Panc1 (cell line): ENCODE measurements around the gene FOLR3. TPM values are rescaled to one million over a fixed set of nuclear protein-coding genes. Genes with fewer than 3 reads are reported as not detected.

Experiments
- ATAC-seq: fragments of 200-7000 bp; cut with Tn5 transposase; 2 replicates; pipeline ENCODE4 v1.9.1; 2020; ENCODE audit warnings: mild to moderate bottlenecking, moderate library complexity
- BruUV-seq: library from RNA; stranded (reverse); fragments of 400-500 nt; replicated peaks from 2 replicates; lab custom pipeline; 2021; lab: Mats Ljungman, UMichigan
- CTCF ChIA-PET: fragments of 300-600 bp; sonication (Branson Sonifier 250); formaldehyde crosslinking; loops from one replicate; lab custom pipeline; 2022; ENCODE audit warnings: antibody characterized with exemption; lab: Charles Lee
- POLR2A ChIA-PET: fragments of 300-600 bp; sonication (Branson Sonifier 250); formaldehyde crosslinking; loops from one replicate; lab custom pipeline; 2022; ENCODE audit warnings: antibody characterized with exemption; lab: Charles Lee
- DNase-seq: peaks from one replicate; pipeline ENCODE4 v3.0.0-alpha.2; 2010; ENCODE audit warnings: low read depth, low spot score
- H3K27ac ChIP-seq: 2 replicates; pipeline ENCODE4 v1.5.1; 2011; ENCODE audit warnings: mild to moderate bottlenecking, low read length, inconsistent platforms
- H3K27me3 ChIP-seq: fragments of 200-500 bp; sonication (Bioruptor generic); 2 replicates; pipeline ENCODE4 v1.6.0; 2014; ENCODE audit warnings: low read length, inconsistent platforms; ENCODE audit not compliant: control insufficient read depth, insufficient read depth
- H3K36me3 ChIP-seq: fragments of 200-500 bp; sonication (Bioruptor generic); 2 replicates; pipeline ENCODE4 v1.5.1; 2014; ENCODE audit warnings: inconsistent platforms, mild to moderate bottlenecking, low read length, moderate library complexity; ENCODE audit not compliant: control insufficient read depth, insufficient read depth
- H3K4me1 ChIP-seq: 2 replicates; pipeline ENCODE4 v1.5.1; 2011; ENCODE audit warnings: inconsistent platforms, mild to moderate bottlenecking, low read length, moderate library complexity; ENCODE audit not compliant: control insufficient read depth, insufficient read depth
- H3K4me3 ChIP-seq, 2 experiments: 2 replicates each; pipeline ENCODE4 v1.5.1; 2011 to 2012; ENCODE audit warnings: low read depth in 2 of 2, low read length in 2 of 2, mild to moderate bottlenecking in 2 of 2, inconsistent platforms in 1 of 2, moderate library complexity in 1 of 2
- H3K9me3 ChIP-seq: fragments of 200-500 bp; sonication (Bioruptor generic); 2 replicates; pipeline ENCODE4 v1.5.1; 2014; ENCODE audit warnings: low read depth, mild to moderate bottlenecking, inconsistent platforms, low read length, moderate library complexity; ENCODE audit not compliant: control insufficient read depth, insufficient read depth
- POLR2AphosphoS5 ChIP-seq: IDR thresholded peaks from 2 replicates; pipeline ENCODE4 v1.6.1; 2012; ENCODE audit warnings: mild to moderate bottlenecking, low read depth, low read length, moderate library complexity
- SIN3A ChIP-seq: IDR thresholded peaks from 2 replicates; pipeline ENCODE4 v1.6.1; 2012; ENCODE audit warnings: low read depth, mild to moderate bottlenecking, low read length, moderate library complexity, borderline replicate concordance; ENCODE audit not compliant: insufficient read depth
- TCF7L2 ChIP-seq: IDR thresholded peaks from 2 replicates; pipeline ENCODE4 v1.6.1; 2011; ENCODE audit warnings: mild to moderate bottlenecking, low read depth, low read length, inconsistent platforms
- in situ Hi-C: cut with HindIII; loops from 2 replicates; pipeline ENCODE4 v1.10.0; 2016; ENCODE audit warnings: low sequenced_read_pairs, low pct_unique_long_range_greater_than_20kb
- intact Hi-C: fragments of 100-400 bp; cut with micrococcal nuclease; formaldehyde crosslinking; loops from one replicate; pipeline ENCODE4 v1.10.0; 2022; ENCODE audit not compliant: unreplicated experiment
- total RNA-seq: library from RNA; stranded (reverse); gene quantifications from one replicate; pipeline ENCODE4 v1.2.1, GENCODE V29; 2021; ENCODE audit not compliant: unreplicated experiment
- TF ChIP-seq, protein P1 (sequence below), 2 experiments: IDR thresholded peaks; 2 replicates each; pipeline ENCODE4 v1.6.1; 2011 to 2012; ENCODE audit warnings: low read depth in 2 of 2, control low read depth in 1 of 2, low read length in 1 of 2, mild to moderate bottlenecking in 1 of 2, moderate library complexity in 1 of 2; ENCODE audit not compliant: insufficient read depth in 1 of 2
- TF ChIP-seq, protein P2 (sequence below): fragments of 450-650 bp; IDR thresholded peaks from 2 replicates; pipeline ENCODE4 v1.5.1; 2017; ENCODE audit warnings: mild to moderate bottlenecking

FOLR3 gene
- total RNA-seq, 1 experiment from 2014 or later, result not detected

DNA sequence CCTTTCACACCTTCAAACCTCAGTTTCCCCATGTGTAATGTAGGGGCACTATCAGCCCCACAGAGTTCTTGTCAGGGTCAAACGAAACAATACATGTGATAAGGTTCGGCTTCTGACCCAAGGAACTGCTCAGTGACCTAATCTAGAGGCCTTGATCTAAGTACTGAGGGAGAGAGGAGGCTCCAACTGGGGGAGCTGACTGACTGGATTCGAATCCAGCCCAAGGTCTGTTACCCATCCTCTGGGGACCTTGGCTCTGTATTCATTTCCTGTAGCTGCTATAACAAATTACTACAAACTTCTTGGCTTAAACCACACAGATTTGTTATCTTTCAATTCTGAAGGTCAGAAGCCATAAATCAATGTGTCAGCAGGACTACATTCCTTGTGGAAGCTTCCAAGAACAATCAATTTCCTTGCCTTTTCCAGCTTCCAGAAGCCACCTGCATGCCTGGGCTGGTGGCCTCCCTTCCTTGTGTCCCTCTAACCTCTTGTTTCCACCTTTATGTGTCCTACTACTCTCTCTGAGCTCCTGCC is 12.3 kb upstream of the FOLR3 start:
- CTCF ChIA-PET, result interaction anchor here (0.5 kb wide), 1 partner anchor 17 kb away, joined by 6 read pairs; no protein-coding TSS in a partner anchor
- POLR2A ChIA-PET, result no interaction called here

DNA sequence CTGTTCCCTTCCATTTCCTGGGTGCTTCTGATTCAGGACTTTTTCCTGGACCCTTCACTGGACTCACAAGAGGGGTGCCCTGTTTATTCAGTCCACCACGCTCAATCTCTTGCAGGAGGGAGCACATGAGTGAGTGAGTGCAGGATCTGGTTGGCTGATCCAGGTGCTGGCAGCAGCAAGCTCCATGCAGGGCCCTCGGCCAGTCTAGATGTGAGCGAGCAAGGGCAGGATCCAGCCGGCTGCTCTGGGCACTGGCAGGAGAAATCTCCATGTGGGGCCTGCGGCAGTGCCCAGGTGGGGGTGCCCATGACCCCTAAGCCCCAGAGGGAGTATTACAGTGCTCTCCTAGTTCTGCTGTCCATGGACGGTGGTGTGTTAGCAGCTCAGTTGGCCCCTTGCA is 11.5 kb upstream of the FOLR3 start:
- TF ChIP-seq SIN3A (no peak), TCF7L2 (no peak), POLR2AphosphoS5 (no peak)
- TF ChIP-seq, protein P1, sequence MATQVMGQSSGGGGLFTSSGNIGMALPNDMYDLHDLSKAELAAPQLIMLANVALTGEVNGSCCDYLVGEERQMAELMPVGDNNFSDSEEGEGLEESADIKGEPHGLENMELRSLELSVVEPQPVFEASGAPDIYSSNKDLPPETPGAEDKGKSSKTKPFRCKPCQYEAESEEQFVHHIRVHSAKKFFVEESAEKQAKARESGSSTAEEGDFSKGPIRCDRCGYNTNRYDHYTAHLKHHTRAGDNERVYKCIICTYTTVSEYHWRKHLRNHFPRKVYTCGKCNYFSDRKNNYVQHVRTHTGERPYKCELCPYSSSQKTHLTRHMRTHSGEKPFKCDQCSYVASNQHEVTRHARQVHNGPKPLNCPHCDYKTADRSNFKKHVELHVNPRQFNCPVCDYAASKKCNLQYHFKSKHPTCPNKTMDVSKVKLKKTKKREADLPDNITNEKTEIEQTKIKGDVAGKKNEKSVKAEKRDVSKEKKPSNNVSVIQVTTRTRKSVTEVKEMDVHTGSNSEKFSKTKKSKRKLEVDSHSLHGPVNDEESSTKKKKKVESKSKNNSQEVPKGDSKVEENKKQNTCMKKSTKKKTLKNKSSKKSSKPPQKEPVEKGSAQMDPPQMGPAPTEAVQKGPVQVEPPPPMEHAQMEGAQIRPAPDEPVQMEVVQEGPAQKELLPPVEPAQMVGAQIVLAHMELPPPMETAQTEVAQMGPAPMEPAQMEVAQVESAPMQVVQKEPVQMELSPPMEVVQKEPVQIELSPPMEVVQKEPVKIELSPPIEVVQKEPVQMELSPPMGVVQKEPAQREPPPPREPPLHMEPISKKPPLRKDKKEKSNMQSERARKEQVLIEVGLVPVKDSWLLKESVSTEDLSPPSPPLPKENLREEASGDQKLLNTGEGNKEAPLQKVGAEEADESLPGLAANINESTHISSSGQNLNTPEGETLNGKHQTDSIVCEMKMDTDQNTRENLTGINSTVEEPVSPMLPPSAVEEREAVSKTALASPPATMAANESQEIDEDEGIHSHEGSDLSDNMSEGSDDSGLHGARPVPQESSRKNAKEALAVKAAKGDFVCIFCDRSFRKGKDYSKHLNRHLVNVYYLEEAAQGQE (IDR thresholded peaks at IDR 0.05; ENCODE audit: insufficient read depth in 1 of 2, low read depth in 2 of 2, low read length in 1 of 2), result no peak
- TF ChIP-seq, protein P2, sequence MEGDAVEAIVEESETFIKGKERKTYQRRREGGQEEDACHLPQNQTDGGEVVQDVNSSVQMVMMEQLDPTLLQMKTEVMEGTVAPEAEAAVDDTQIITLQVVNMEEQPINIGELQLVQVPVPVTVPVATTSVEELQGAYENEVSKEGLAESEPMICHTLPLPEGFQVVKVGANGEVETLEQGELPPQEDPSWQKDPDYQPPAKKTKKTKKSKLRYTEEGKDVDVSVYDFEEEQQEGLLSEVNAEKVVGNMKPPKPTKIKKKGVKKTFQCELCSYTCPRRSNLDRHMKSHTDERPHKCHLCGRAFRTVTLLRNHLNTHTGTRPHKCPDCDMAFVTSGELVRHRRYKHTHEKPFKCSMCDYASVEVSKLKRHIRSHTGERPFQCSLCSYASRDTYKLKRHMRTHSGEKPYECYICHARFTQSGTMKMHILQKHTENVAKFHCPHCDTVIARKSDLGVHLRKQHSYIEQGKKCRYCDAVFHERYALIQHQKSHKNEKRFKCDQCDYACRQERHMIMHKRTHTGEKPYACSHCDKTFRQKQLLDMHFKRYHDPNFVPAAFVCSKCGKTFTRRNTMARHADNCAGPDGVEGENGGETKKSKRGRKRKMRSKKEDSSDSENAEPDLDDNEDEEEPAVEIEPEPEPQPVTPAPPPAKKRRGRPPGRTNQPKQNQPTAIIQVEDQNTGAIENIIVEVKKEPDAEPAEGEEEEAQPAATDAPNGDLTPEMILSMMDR, result no peak
- Histone ChIP-seq H3K27ac (no peak overlapping the region), H3K36me3 (no peaks in the 10 kb centered on the region), H3K4me3 (no peak overlapping the region), H3K27me3 (peaks cover 6% of the 10 kb centered on the region; the same call in 1 of the 2 replicates), H3K9me3 (0 out of 2 replicates have a peak, but pooled peaks cover 7% of the 10 kb centered on the region), H3K4me1 (no peaks in the 10 kb centered on the region)
- intact Hi-C loops, result no loop called here
- in situ Hi-C loops, result loop anchor here (10.0 kb wide), 1 partner anchor 531 kb away; no protein-coding TSS in a partner anchor
- no TSS peak for BruUV-seq
- DNase-seq (no peak), ATAC-seq (no peak)
- POLR2A ChIA-PET, result no interaction called here
- CTCF ChIA-PET, result no interaction called here

More for the DNA sequence above, 12.3 kb upstream of the FOLR3 start:
- H3K36me3 ChIP-seq, result no peaks in the 10 kb centered on the region
- DNase-seq (no peak), ATAC-seq (no peak)
- TF ChIP-seq TCF7L2, result no peak
- TF ChIP-seq, protein P2, result no peak
- TF ChIP-seq POLR2AphosphoS5, result no peak
- no peak for TF ChIP-seq SIN3A
- TF ChIP-seq, protein P1 (IDR thresholded peaks at IDR 0.05; ENCODE audit: insufficient read depth in 1 of 2, low read depth in 2 of 2, low read length in 1 of 2), result no peak
- H3K9me3 ChIP-seq, result 0 out of 2 replicates have a peak, but pooled peaks cover 7% of the 10 kb centered on the region
- no TSS peak for BruUV-seq
- in situ Hi-C loops, result loop anchor here (10.0 kb wide), 1 partner anchor 532 kb away; no protein-coding TSS in a partner anchor
- H3K27ac ChIP-seq, result no peak overlapping the region
- peaks cover 3% of the 10 kb centered on the region; the same call in 1 of the 2 replicates for H3K27me3 ChIP-seq
- H3K4me3 ChIP-seq, result no peak overlapping the region
- intact Hi-C loops, result no loop called here
- H3K4me1 ChIP-seq, result no peaks in the 10 kb centered on the region
